NCI-H1694 treated with DMSO at 0.1 percent for 48 hours (cell line): Measurements from ENCODE around the gene UNC5B.
A peak's percentile ranks its signal among the peaks of the same experiment; 100 is the strongest.

ENCODE experiments used
- DNase-seq: peaks from one replicate; lab custom pipeline; 2025; lab: John Stamatoyannopoulos, UW

The UNC5B gene

GRCh38 chr10:71254834-71255549 lies 42.6 kb downstream of the UNC5B start:
- DNase-seq: no peak

GRCh38 chr10:71255550-71255807 lies 43.1 kb downstream of the UNC5B start:
- no peak for DNase-seq

GRCh38 chr10:71255808-71256660 lies 43.7 kb downstream of the UNC5B start:
- DNase-seq: peak; percentile 44

GRCh38 chr10:71256661-71257318 lies 44.4 kb downstream of the UNC5B start:
- no peak for DNase-seq

- no peak for DNase-seq
Measured at GRCh38 chr10:71257319-71257997, 45.1 kb downstream of the UNC5B start.

- no peak for DNase-seq
Measured at GRCh38 chr10:71258046-71258445, 45.7 kb downstream of the UNC5B start.

- DNase-seq: no peak
Measured at GRCh38 chr10:71258446-71259145, 46.2 kb downstream of the UNC5B start.

- DNase-seq: no peak
Measured at GRCh38 chr10:71259282-71259681, 46.9 kb downstream of the UNC5B start.

- peak; percentile 9 for DNase-seq
Measured at GRCh38 chr10:71259815-71260501, 47.6 kb downstream of the UNC5B start.

- no peak for DNase-seq
Measured at GRCh38 chr10:71260622-71261325, 48.4 kb downstream of the UNC5B start.

GRCh38 chr10:71262027-71262426 lies 49.7 kb downstream of the UNC5B start:
- no peak for DNase-seq

- no peak for DNase-seq
Measured at GRCh38 chr10:71262817-71263216, 50.4 kb downstream of the UNC5B start.

- DNase-seq: no peak
Measured at GRCh38 chr10:71263376-71263775, 51.0 kb downstream of the UNC5B start.

GRCh38 chr10:71264345-71265200 lies 52.2 kb downstream of the UNC5B start:
- DNase-seq: no peak

- DNase-seq: no peak
Measured at GRCh38 chr10:71265201-71265575, 52.8 kb downstream of the UNC5B start.

- DNase-seq: no peak
Measured at GRCh38 chr10:71265618-71266146, 53.3 kb downstream of the UNC5B start.

GRCh38 chr10:71266147-71266917 lies 54.0 kb downstream of the UNC5B start:
- DNase-seq: peak; percentile 20

- DNase-seq: no peak
Measured at GRCh38 chr10:71266918-71267442, 54.6 kb downstream of the UNC5B start.
